ENCODE results near the gene OR2T35.
"Not testable (repeated sequence)": the region's sequence is repeated elsewhere in the genome, so short reads cannot be mapped to it uniquely, and the experiment has no call there.

The OR2T35 gene

GRCh38 chr1:248645178-248645577, at the start of gene OR2T35:
OR2T35 (minus strand) TSS chr1:248645278; CDS start chr1:248639258, 6,020 bp downstream.
- not testable (repeated sequence) for H3K36me3 ChIP-seq (ENCODE audit: control insufficient read depth, insufficient read depth, low read length); H3K9ac ChIP-seq (ENCODE audit: low read depth, low read length); H3K9me3 ChIP-seq (ENCODE audit: control insufficient read depth, insufficient read depth, low read length); H3K4me3 ChIP-seq (ENCODE audit: low read depth, low read length); H3K27me3 ChIP-seq (ENCODE audit: control insufficient read depth, insufficient read depth, low read length); H3K4me1 ChIP-seq (ENCODE audit: control insufficient read depth, insufficient read depth, low read length)

GRCh38 chr1:248691567-248692155, 46.6 kb upstream of the OR2T35 start:
- Histone ChIP-seq H3K36me3 (ENCODE audit: control insufficient read depth, insufficient read depth, low read length) (no peaks in the 10 kb centered on the region), H3K4me3 (ENCODE audit: low read depth, low read length) (no peak overlapping the region), H3K9ac (ENCODE audit: low read depth, low read length) (no peak overlapping the region), H3K27me3 (ENCODE audit: control insufficient read depth, insufficient read depth, low read length) (no peaks in the 10 kb centered on the region), H3K9me3 (ENCODE audit: control insufficient read depth, insufficient read depth, low read length) (peaks cover 18% of the 10 kb centered on the region), H3K4me1 (ENCODE audit: control insufficient read depth, insufficient read depth, low read length) (no peaks in the 10 kb centered on the region)

GRCh38 chr1:248688527-248689298, 43.6 kb upstream of the OR2T35 start:
- H3K9me3 ChIP-seq (ENCODE audit: control insufficient read depth, insufficient read depth, low read length), result peaks cover 10% of the 10 kb centered on the region

GRCh38 chr1:248686815-248687214, 41.7 kb upstream of the OR2T35 start:
- H3K4me1 ChIP-seq (ENCODE audit: control insufficient read depth, insufficient read depth, low read length), result no peaks in the 10 kb centered on the region
- no peaks in the 10 kb centered on the region for H3K27me3 ChIP-seq (ENCODE audit: control insufficient read depth, insufficient read depth, low read length)
- H3K9me3 ChIP-seq (ENCODE audit: control insufficient read depth, insufficient read depth, low read length), result peaks cover 11% of the 10 kb centered on the region
- no peaks in the 10 kb centered on the region for H3K36me3 ChIP-seq (ENCODE audit: control insufficient read depth, insufficient read depth, low read length)
- H3K4me3 ChIP-seq (ENCODE audit: low read depth, low read length), result no peak overlapping the region
- no peak overlapping the region for H3K9ac ChIP-seq (ENCODE audit: low read depth, low read length)

More at GRCh38 chr1:248688527-248689298, 43.6 kb upstream of the OR2T35 start:
- H3K4me1 ChIP-seq (ENCODE audit: control insufficient read depth, insufficient read depth, low read length), result no peaks in the 10 kb centered on the region
- H3K36me3 ChIP-seq (ENCODE audit: control insufficient read depth, insufficient read depth, low read length), result no peaks in the 10 kb centered on the region
- H3K27me3 ChIP-seq (ENCODE audit: control insufficient read depth, insufficient read depth, low read length), result no peaks in the 10 kb centered on the region
- no peak overlapping the region for H3K9ac ChIP-seq (ENCODE audit: low read depth, low read length)
- H3K4me3 ChIP-seq (ENCODE audit: low read depth, low read length), result no peak overlapping the region

GRCh38 chr1:248681651-248682050, 36.6 kb upstream of the OR2T35 start:
- no peak overlapping the region for H3K4me3 ChIP-seq (ENCODE audit: low read depth, low read length)
- H3K36me3 ChIP-seq (ENCODE audit: control insufficient read depth, insufficient read depth, low read length), result no peaks in the 10 kb centered on the region
- H3K27me3 ChIP-seq (ENCODE audit: control insufficient read depth, insufficient read depth, low read length), result no peaks in the 10 kb centered on the region
- no peaks in the 10 kb centered on the region for H3K4me1 ChIP-seq (ENCODE audit: control insufficient read depth, insufficient read depth, low read length)
- no peak overlapping the region for H3K9ac ChIP-seq (ENCODE audit: low read depth, low read length)
- H3K9me3 ChIP-seq (ENCODE audit: control insufficient read depth, insufficient read depth, low read length), result peaks cover 9% of the 10 kb centered on the region

GRCh38 chr1:248670003-248670402, 24.9 kb upstream of the OR2T35 start:
- Histone ChIP-seq H3K4me1 (ENCODE audit: control insufficient read depth, insufficient read depth, low read length) (no peaks in the 10 kb centered on the region), H3K27me3 (ENCODE audit: control insufficient read depth, insufficient read depth, low read length) (no peaks in the 10 kb centered on the region), H3K36me3 (ENCODE audit: control insufficient read depth, insufficient read depth, low read length) (no peaks in the 10 kb centered on the region), H3K9ac (ENCODE audit: low read depth, low read length) (no peak overlapping the region), H3K4me3 (ENCODE audit: low read depth, low read length) (no peak overlapping the region), H3K9me3 (ENCODE audit: control insufficient read depth, insufficient read depth, low read length) (no peaks in the 10 kb centered on the region)

GRCh38 chr1:248663453-248664328, 18.6 kb upstream of the OR2T35 start:
- H3K27me3 ChIP-seq (ENCODE audit: control insufficient read depth, insufficient read depth, low read length); H3K4me3 ChIP-seq (ENCODE audit: low read depth, low read length); H3K4me1 ChIP-seq (ENCODE audit: control insufficient read depth, insufficient read depth, low read length); H3K9ac ChIP-seq (ENCODE audit: low read depth, low read length); H3K36me3 ChIP-seq (ENCODE audit: control insufficient read depth, insufficient read depth, low read length); H3K9me3 ChIP-seq (ENCODE audit: control insufficient read depth, insufficient read depth, low read length): not testable (repeated sequence)

- H3K9me3 ChIP-seq (ENCODE audit: control insufficient read depth, insufficient read depth, low read length); H3K27me3 ChIP-seq (ENCODE audit: control insufficient read depth, insufficient read depth, low read length); H3K9ac ChIP-seq (ENCODE audit: low read depth, low read length); H3K4me3 ChIP-seq (ENCODE audit: low read depth, low read length); H3K36me3 ChIP-seq (ENCODE audit: control insufficient read depth, insufficient read depth, low read length); H3K4me1 ChIP-seq (ENCODE audit: control insufficient read depth, insufficient read depth, low read length): not testable (repeated sequence)
Measured at GRCh38 chr1:248656797-248657196, 11.7 kb upstream of the OR2T35 start.

GRCh38 chr1:248655354-248655753, 10.3 kb upstream of the OR2T35 start, which contains the start of gene OR2T27:
OR2T27 (minus strand) TSS chr1:248655528; CDS start chr1:248650884, 4,644 bp downstream.
- not testable (repeated sequence) for H3K4me3 ChIP-seq (ENCODE audit: low read depth, low read length); H3K9ac ChIP-seq (ENCODE audit: low read depth, low read length); H3K36me3 ChIP-seq (ENCODE audit: control insufficient read depth, insufficient read depth, low read length); H3K9me3 ChIP-seq (ENCODE audit: control insufficient read depth, insufficient read depth, low read length); H3K4me1 ChIP-seq (ENCODE audit: control insufficient read depth, insufficient read depth, low read length); H3K27me3 ChIP-seq (ENCODE audit: control insufficient read depth, insufficient read depth, low read length)

- not testable (repeated sequence) for H3K9ac ChIP-seq (ENCODE audit: low read depth, low read length)
Measured at GRCh38 chr1:248648770-248649536, 3.9 kb upstream of the OR2T35 start.

GRCh38 chr1:248642971-248643651, 2.0 kb downstream of the OR2T35 start:
- not testable (repeated sequence) for H3K27me3 ChIP-seq (ENCODE audit: control insufficient read depth, insufficient read depth, low read length); H3K9me3 ChIP-seq (ENCODE audit: control insufficient read depth, insufficient read depth, low read length); H3K9ac ChIP-seq (ENCODE audit: low read depth, low read length); H3K4me3 ChIP-seq (ENCODE audit: low read depth, low read length); H3K4me1 ChIP-seq (ENCODE audit: control insufficient read depth, insufficient read depth, low read length); H3K36me3 ChIP-seq (ENCODE audit: control insufficient read depth, insufficient read depth, low read length)

More at GRCh38 chr1:248648770-248649536, 3.9 kb upstream of the OR2T35 start:
- not testable (repeated sequence) for H3K4me1 ChIP-seq (ENCODE audit: control insufficient read depth, insufficient read depth, low read length); H3K9me3 ChIP-seq (ENCODE audit: control insufficient read depth, insufficient read depth, low read length); H3K36me3 ChIP-seq (ENCODE audit: control insufficient read depth, insufficient read depth, low read length); H3K27me3 ChIP-seq (ENCODE audit: control insufficient read depth, insufficient read depth, low read length); H3K4me3 ChIP-seq (ENCODE audit: low read depth, low read length)
